Colonic mucosa (tissue), 4 donors: ENCODE measurements around the gene CCDC87. TPM values are rescaled to one million over a fixed set of nuclear protein-coding genes. Genes with fewer than 3 reads are reported as not detected.

Experiments used
- DNase-seq: peaks from one replicate; pipeline ENCODE4 v3.0.0-alpha.2; 2020
- H3K27ac ChIP-seq: fragments of 200-600 bp; one replicate; pipeline ENCODE4 v1.8.0; 2021
- H3K27me3 ChIP-seq: fragments of 200-600 bp; one replicate; pipeline ENCODE4 v1.8.0; 2021
- H3K36me3 ChIP-seq: fragments of 200-600 bp; one replicate; pipeline ENCODE4 v1.8.0; 2021
- H3K4me1 ChIP-seq: fragments of 200-600 bp; one replicate; pipeline ENCODE4 v1.8.0; 2021; ENCODE audit warnings: mild to moderate bottlenecking
- H3K4me3 ChIP-seq: fragments of 200-600 bp; one replicate; pipeline ENCODE4 v1.8.0; 2021
- H3K9ac ChIP-seq, 2 donors: one replicate each; pipeline ENCODE4 v1.7.0; 2013; ENCODE audit warnings: control low read depth in 2 of 2, low read depth in 2 of 2, low read length in 2 of 2
- H3K9me3 ChIP-seq: fragments of 200-600 bp; one replicate; pipeline ENCODE4 v1.8.0; 2021
- CTCF ChIP-seq: fragments of 200-600 bp; IDR thresholded peaks from one replicate; pipeline ENCODE4 v1.8.0; 2022; ENCODE audit warnings: antibody characterized with exemption, mild to moderate bottlenecking
- intact Hi-C: fragments of 100-400 bp; cut with DNase I; formaldehyde crosslinking; loops from one replicate; pipeline ENCODE4 v1.14.1; 2022
- total RNA-seq, 2 donors: library from RNA; stranded (reverse); fragmentation: NEBNext Ultra II Directional in 1 of 2; extraction: Animal tissue kit (Norgen Biotek cat#: 25700) in 1 of 2; gene quantifications; one replicate each; pipeline ENCODE4 v1.2.1, GENCODE V29; 2021
- donor health status: healthy.
- donor health status: DM: no; HTN: no; CAD: no.
- donor health status: DM: no; HTN: no; CAD: no.

The CCDC87 gene
- total RNA-seq, 2 donors from 2014 or later = 0.53 to 0.62 TPM

- no peak for TF ChIP-seq CTCF
- no peak overlapping the region for H3K4me3 ChIP-seq
- no peaks in the 10 kb centered on the region for H3K9me3 ChIP-seq
- no peaks in the 10 kb centered on the region for H3K4me1 ChIP-seq
- no peak overlapping the region for H3K9ac ChIP-seq
- intact Hi-C loops = no loop called here
- H3K36me3 ChIP-seq = no peaks in the 10 kb centered on the region
- DNase-seq = no peak
- H3K27ac ChIP-seq = no peak overlapping the region
- no peaks in the 10 kb centered on the region for H3K27me3 ChIP-seq
These were observed 11.6 kb downstream of the CCDC87 start for GRCh38 chr11:66581261-66581660.

DNA sequence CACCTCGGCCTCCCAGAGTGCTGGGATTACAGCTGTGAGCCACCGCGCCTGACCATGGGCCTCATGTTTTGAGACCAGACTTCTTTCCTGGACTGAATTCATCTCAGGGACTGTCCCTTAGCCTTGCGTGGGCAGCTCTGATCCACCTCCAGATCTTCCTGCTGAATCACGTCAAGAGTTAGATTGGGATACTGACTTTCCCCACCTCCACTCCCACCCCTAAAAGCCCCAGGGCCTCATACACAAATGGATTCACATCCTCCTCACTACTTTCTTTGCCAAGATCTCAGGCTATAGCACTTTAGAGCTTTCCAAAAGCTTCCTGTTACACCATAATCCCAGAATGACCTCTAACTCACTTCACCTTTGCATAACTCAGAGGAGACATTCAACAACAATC lies 12.1 kb downstream of the CCDC87 start:
- intact Hi-C loops = no loop called here
- Histone ChIP-seq H3K9ac (no peak overlapping the region), H3K4me1 (no peaks in the 10 kb centered on the region), H3K36me3 (no peaks in the 10 kb centered on the region), H3K27me3 (no peaks in the 10 kb centered on the region), H3K4me3 (no peak overlapping the region), H3K27ac (no peak overlapping the region), H3K9me3 (no peaks in the 10 kb centered on the region)
- no peak for TF ChIP-seq CTCF
- no peak for DNase-seq

DNA sequence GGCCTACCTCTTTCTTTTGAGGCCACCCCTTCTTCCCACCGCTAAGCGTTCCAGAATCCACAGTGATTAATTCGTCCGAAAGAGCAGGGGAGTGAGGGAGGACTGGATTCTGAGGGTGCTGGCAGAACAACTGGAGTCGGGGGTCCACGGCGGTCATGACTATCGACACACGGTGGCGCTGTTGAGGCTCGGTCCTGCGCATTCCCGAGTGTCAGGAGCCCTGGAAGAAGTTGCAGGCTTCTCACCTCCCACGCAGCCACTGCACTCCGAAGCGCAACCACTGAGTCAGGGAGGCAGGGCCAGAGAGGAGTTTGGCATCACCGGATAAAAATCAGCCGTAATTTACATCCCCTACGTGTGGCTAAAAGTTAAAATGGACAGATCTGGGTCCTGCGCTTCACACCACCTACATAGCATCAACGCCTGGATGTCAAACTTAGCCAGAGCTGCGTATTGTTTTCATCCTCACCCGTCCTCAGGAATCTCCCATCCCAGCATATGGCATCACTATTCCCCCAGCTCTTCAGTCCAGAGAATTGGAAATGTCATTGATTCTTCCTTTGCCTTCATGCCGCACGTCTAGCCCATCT lies 13.8 kb downstream of the CCDC87 start:
- no peaks in the 10 kb centered on the region for H3K4me1 ChIP-seq
- no peaks in the 10 kb centered on the region for H3K9me3 ChIP-seq
- TF ChIP-seq CTCF = peak; percentile 65
- H3K27me3 ChIP-seq = no peaks in the 10 kb centered on the region
- H3K4me3 ChIP-seq = no peak overlapping the region
- intact Hi-C loops = no loop called here
- H3K27ac ChIP-seq = no peak overlapping the region
- H3K36me3 ChIP-seq = no peaks in the 10 kb centered on the region
- H3K9ac ChIP-seq = no peak overlapping the region
- peak; percentile 73 for DNase-seq

DNA sequence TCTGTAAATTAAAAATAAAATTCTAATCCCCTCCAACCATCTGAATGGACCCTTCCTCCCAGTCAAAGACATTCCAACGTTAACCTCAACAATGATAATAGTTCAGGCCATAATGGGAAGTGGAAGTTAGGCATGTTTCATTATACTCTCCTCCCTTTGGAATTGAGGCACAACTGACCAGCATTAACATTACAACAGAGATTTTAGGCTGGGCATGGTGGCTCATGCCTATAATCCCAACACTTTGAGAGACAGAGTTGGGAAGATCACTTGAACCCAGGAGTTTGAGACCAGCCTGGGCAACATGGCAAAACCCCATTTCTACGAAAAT lies 22.0 kb downstream of the CCDC87 start:
- Histone ChIP-seq H3K4me3 (no peak overlapping the region), H3K27ac (no peak overlapping the region), H3K27me3 (peaks cover 4% of the 10 kb centered on the region), H3K36me3 (no peaks in the 10 kb centered on the region), H3K9ac (no peak overlapping the region), H3K4me1 (no peaks in the 10 kb centered on the region), H3K9me3 (no peaks in the 10 kb centered on the region)
- DNase-seq = no peak
- TF ChIP-seq CTCF = no peak
- intact Hi-C loops = no loop called here

GRCh38 chr11:66570079-66570849 lies 22.6 kb downstream of the CCDC87 start:
- no peaks in the 10 kb centered on the region for H3K36me3 ChIP-seq
- H3K4me1 ChIP-seq = no peaks in the 10 kb centered on the region
- no peak overlapping the region for H3K9ac ChIP-seq
- no peak for DNase-seq
- intact Hi-C loops = no loop called here
- H3K27me3 ChIP-seq = peaks cover 4% of the 10 kb centered on the region
- no peak overlapping the region for H3K4me3 ChIP-seq
- TF ChIP-seq CTCF = no peak
- H3K9me3 ChIP-seq = no peaks in the 10 kb centered on the region
- no peak overlapping the region for H3K27ac ChIP-seq
